GM12878 (cell line): ENCODE data around the gene CSNK1A1. TPM values are rescaled to one million over a fixed set of nuclear protein-coding genes. Genes with fewer than 3 reads are reported as not detected.

ENCODE experiments used
- ATAC-seq: fragments of 200-7000 bp; cut with Tn5 transposase; 3 replicates; pipeline ENCODE4 v1.9.1; 2020; ENCODE audit warnings: mild to moderate bottlenecking, moderate library complexity
- BruUV-seq: library from RNA; stranded (reverse); fragments of 400-500 nt; replicated peaks from 2 replicates; lab custom pipeline; 2021; lab: Mats Ljungman, UMichigan
- CTCF ChIA-PET: fragments of 300-600 bp; sonication (Branson Sonifier 250); formaldehyde crosslinking; extraction: SDS; loops from one replicate; lab custom pipeline; 2021; ENCODE audit warnings: inconsistent platforms; lab: Yijun Ruan, JAX
- POLR2A ChIA-PET: fragments of 350-600 bp; formaldehyde crosslinking; extraction: SDS; loops from one replicate; lab custom pipeline; 2021; ENCODE audit warnings: inconsistent platforms; lab: Charles Lee
- RAD21 ChIA-PET: fragments of 300-600 bp; sonication (Branson Sonifier 250); formaldehyde crosslinking; loops from one replicate; lab custom pipeline; 2023; ENCODE audit warnings: antibody characterized with exemption; ENCODE audit not compliant: unreplicated experiment; lab: Charles Lee
- SMC1A ChIA-PET: fragments of 300-600 bp; sonication (Branson Sonifier 250); formaldehyde crosslinking; loops from one replicate; lab custom pipeline; 2023; ENCODE audit not compliant: unreplicated experiment, uncharacterized antibody; lab: Charles Lee
- DNase-seq: peaks from one replicate; pipeline ENCODE4 v3.0.0-alpha.2; 2011; ENCODE audit warnings: low read depth, low spot score
- FAIRE-seq: peaks from 3 replicates; lab custom pipeline; 2011; peaks lifted over from hg19 to GRCh38; lab: Jason Lieb, UNC
- H2AFZ ChIP-seq: 2 replicates; pipeline ENCODE4 v1.6.0; 2011; ENCODE audit warnings: low read depth, low read length, control low read depth; ENCODE audit not compliant: control insufficient read depth
- H3K27ac ChIP-seq: 2 replicates; pipeline ENCODE4 v1.5.1; 2011; ENCODE audit warnings: control low read depth; ENCODE audit not compliant: control insufficient read depth, insufficient read depth
- H3K27me3 ChIP-seq, 2 experiments: replicated peaks in 1 of 2; 2 replicates each; pipeline versions ENCODE4 v1.6.0 to v1.6.1; 2011; ENCODE audit warnings: low read length in 1 of 2; ENCODE audit not compliant: control insufficient read depth in 2 of 2, insufficient read depth in 2 of 2
- H3K36me3 ChIP-seq, 2 experiments: 2 replicates each; pipeline ENCODE4 v1.5.1; 2011; ENCODE audit warnings: low read length in 1 of 2; ENCODE audit not compliant: control insufficient read depth in 2 of 2, insufficient read depth in 2 of 2
- H3K4me1 ChIP-seq: 2 replicates; pipeline ENCODE4 v1.6.1; 2011; ENCODE audit warnings: mild to moderate bottlenecking, low read length, moderate library complexity, mixed read lengths; ENCODE audit not compliant: control insufficient read depth, insufficient read depth
- H3K4me2 ChIP-seq: 2 replicates; pipeline ENCODE4 v1.6.0; 2011; ENCODE audit warnings: control low read depth; ENCODE audit not compliant: control insufficient read depth, insufficient read depth
- H3K4me3 ChIP-seq: fragments of 200-600 bp; sonication (generic); 2 replicates; pipeline ENCODE4 v1.5.1; 2016
- H3K79me2 ChIP-seq: 2 replicates; pipeline ENCODE4 v1.6.0; 2011; ENCODE audit warnings: low read length; ENCODE audit not compliant: control insufficient read depth, insufficient read depth
- H3K9ac ChIP-seq: 2 replicates; pipeline ENCODE4 v1.8.0; 2011; ENCODE audit warnings: low read length, control low read depth, mixed read lengths; ENCODE audit not compliant: control insufficient read depth, insufficient read depth
- H3K9me3 ChIP-seq: replicated peaks from 3 replicates; pipeline ENCODE4 v1.5.1; 2011; ENCODE audit warnings: mild to moderate bottlenecking, low read length; ENCODE audit not compliant: control insufficient read depth, insufficient read depth
- H4K20me1 ChIP-seq: 2 replicates; pipeline ENCODE4 v1.6.0; 2011; ENCODE audit not compliant: control insufficient read depth, insufficient read depth
- HSF1 ChIP-seq: fragments of 150-350 bp; IDR thresholded peaks from 2 replicates; pipeline ENCODE4 v1.6.1; 2014; ENCODE audit warnings: mild to moderate bottlenecking, low read depth, low read length
- WGBS: methylation state at CpG from one replicate; pipeline ENCODE4 v1.1.6; 2016; ENCODE audit warnings: low lambda C conversion rate; ENCODE audit not compliant: insufficient replicate concordance, insufficient coverage; ENCODE audit errors: missing lambda C conversion rate; 5-methylcytosine and 5-hydroxymethylcytosine counted together
- in situ Hi-C: fragments of 300-500 bp; cut with MboI; formaldehyde crosslinking; loops from 9 replicates; pipeline ENCODE4 v1.14.3; 2018; ENCODE audit warnings: mixed read lengths
- intact Hi-C: fragments of 100-400 bp; cut with micrococcal nuclease; formaldehyde crosslinking; loops from one replicate; pipeline ENCODE4 v1.14.2; 2022; ENCODE audit not compliant: unreplicated experiment
- polyA plus RNA-seq, 11 experiments: library from polyadenylated mRNA; depleted of rRNA in 4 of 11; unstranded in 6 of 11; stranded (reverse) in 5 of 11; fragments of >200 nt; fragmentation: Nextera tagmentation in 4 of 11; fragmentation: Illumina TruSeq in 1 of 11; extraction: Ambion mirVana in 4 of 11; extraction: Trizol in 1 of 11; gene quantifications; 1 replicate in 1 of 11; 2 replicates in 10 of 11; pipeline versions ENCODE4 v1.2.1 to v1.2.3, GENCODE V29; 2011 to 2016; ENCODE audit warnings: inconsistent platforms in 2 of 11, missing spikeins in 2 of 11, low read depth in 1 of 11
- total RNA-seq, 4 experiments: library from RNA; depleted of rRNA in 3 of 4; stranded (reverse); fragments of >200 nt in 3 of 4; fragmentation: Illumina TruSeq in 1 of 4; extraction: Trizol in 1 of 4; gene quantifications; 2 replicates each; pipeline versions ENCODE4 v1.2.1 to v1.2.3, GENCODE V29; 2013 to 2021
- TF ChIP-seq, protein P1 (sequence below): fragments of 450-650 bp; IDR thresholded peaks from 2 replicates; pipeline ENCODE4 v1.6.1; 2017; ENCODE audit warnings: mild to moderate bottlenecking, moderate library complexity
- TF ChIP-seq, protein P2 (sequence below): IDR thresholded peaks from 2 replicates; pipeline ENCODE4 v1.6.1; 2011; ENCODE audit warnings: borderline replicate concordance, low read depth, mild to moderate bottlenecking, moderate library complexity, low read length; ENCODE audit not compliant: insufficient read depth, poor library complexity, severe bottlenecking

Gene CSNK1A1
- total and polyA plus RNA-seq, 10 of the 15 experiments (the other 5 are each of a cell fraction or from before 2014, with no cell fraction given): 53.3 to 155 (median 133) TPM

DNA sequence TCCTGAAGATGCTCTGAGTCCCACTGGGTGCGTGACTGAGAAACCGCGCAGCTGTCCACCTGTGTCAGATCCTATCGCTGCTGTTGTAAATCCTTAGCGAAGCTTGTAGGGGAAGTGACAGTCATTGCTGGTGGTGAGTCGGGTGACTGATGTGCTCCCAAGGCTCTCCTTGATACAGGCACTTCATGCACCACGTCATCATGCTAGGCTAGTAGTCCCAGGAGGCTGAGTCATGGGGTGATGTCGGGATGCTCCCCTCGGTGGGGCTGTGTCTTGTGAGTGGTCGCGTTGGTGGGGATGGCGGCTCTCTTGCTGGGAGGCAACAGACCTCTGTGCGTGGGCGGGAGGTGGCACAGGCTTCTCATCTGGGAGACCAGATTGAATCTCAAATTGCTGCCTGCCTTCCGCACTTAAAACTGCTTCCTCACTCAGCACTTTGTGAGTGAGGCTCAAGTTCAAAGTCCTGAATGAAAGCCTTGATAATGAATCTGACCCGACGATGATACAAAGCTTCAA is 84.7 kb downstream of the CSNK1A1 start:
- ChIA-PET SMC1A (interaction anchor here (1.1 kb wide), 2 partner anchors 11 to 156 kb away, joined by 3 to 4 read pairs; no protein-coding TSS in a partner anchor), RAD21 (no interaction called here), CTCF (interaction anchor here (1.2 to 1.7 kb wide), 3 partner anchors 24 to 96 kb away, joined by 3 to 5 read pairs (median 3); no protein-coding TSS in a partner anchor), POLR2A (no interaction called here)
- H4K20me1 ChIP-seq: no peaks in the 10 kb centered on the region
- no peak overlapping the region for H3K4me2 ChIP-seq
- no peaks in the 10 kb centered on the region; a peak in 1 of 4 replicates for H3K27me3 ChIP-seq
- ATAC-seq: no peak
- no peak overlapping the region for H3K9ac ChIP-seq
- H3K79me2 ChIP-seq: no peaks in the 10 kb centered on the region
- DNase-seq: no peak
- no TSS peak for BruUV-seq
- H3K36me3 ChIP-seq: no peaks in the 10 kb centered on the region
- H2AFZ ChIP-seq: no peak overlapping the region
- H3K9me3 ChIP-seq: no peaks in the 10 kb centered on the region
- TF ChIP-seq HSF1: no peak
- TF ChIP-seq, protein P1, sequence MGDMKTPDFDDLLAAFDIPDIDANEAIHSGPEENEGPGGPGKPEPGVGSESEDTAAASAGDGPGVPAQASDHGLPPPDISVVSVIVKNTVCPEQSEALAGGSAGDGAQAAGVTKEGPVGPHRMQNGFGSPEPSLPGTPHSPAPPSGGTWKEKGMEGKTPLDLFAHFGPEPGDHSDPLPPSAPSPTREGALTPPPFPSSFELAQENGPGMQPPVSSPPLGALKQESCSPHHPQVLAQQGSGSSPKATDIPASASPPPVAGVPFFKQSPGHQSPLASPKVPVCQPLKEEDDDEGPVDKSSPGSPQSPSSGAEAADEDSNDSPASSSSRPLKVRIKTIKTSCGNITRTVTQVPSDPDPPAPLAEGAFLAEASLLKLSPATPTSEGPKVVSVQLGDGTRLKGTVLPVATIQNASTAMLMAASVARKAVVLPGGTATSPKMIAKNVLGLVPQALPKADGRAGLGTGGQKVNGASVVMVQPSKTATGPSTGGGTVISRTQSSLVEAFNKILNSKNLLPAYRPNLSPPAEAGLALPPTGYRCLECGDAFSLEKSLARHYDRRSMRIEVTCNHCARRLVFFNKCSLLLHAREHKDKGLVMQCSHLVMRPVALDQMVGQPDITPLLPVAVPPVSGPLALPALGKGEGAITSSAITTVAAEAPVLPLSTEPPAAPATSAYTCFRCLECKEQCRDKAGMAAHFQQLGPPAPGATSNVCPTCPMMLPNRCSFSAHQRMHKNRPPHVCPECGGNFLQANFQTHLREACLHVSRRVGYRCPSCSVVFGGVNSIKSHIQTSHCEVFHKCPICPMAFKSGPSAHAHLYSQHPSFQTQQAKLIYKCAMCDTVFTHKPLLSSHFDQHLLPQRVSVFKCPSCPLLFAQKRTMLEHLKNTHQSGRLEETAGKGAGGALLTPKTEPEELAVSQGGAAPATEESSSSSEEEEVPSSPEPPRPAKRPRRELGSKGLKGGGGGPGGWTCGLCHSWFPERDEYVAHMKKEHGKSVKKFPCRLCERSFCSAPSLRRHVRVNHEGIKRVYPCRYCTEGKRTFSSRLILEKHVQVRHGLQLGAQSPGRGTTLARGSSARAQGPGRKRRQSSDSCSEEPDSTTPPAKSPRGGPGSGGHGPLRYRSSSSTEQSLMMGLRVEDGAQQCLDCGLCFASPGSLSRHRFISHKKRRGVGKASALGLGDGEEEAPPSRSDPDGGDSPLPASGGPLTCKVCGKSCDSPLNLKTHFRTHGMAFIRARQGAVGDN: no peak
- TF ChIP-seq, protein P2, sequence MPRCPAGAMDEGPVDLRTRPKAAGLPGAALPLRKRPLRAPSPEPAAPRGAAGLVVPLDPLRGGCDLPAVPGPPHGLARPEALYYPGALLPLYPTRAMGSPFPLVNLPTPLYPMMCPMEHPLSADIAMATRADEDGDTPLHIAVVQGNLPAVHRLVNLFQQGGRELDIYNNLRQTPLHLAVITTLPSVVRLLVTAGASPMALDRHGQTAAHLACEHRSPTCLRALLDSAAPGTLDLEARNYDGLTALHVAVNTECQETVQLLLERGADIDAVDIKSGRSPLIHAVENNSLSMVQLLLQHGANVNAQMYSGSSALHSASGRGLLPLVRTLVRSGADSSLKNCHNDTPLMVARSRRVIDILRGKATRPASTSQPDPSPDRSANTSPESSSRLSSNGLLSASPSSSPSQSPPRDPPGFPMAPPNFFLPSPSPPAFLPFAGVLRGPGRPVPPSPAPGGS: peak; percentile 69
- WGBS: 45% methylated on average over 17 of the region's 17 CpGs
- H3K27ac ChIP-seq: no peak overlapping the region
- FAIRE-seq: no peak
- intact Hi-C loops (no loop called here), in situ Hi-C loops (no loop called here)
- H3K4me1 ChIP-seq: no peaks in the 10 kb centered on the region
- H3K4me3 ChIP-seq: no peak overlapping the region
